H9 (cell line): Measurements from ENCODE around the gene ARL1. TPM values are rescaled to one million over a fixed set of nuclear protein-coding genes. Genes with fewer than 3 reads are reported as not detected.

ENCODE experiments used
- DNase-seq: peaks from one replicate; pipeline ENCODE4 v3.0.0-alpha.2; 2017
- H2AFZ ChIP-seq: one replicate; pipeline ENCODE4 v1.6.1; 2013; ENCODE audit warnings: mild to moderate bottlenecking, low read length, control low read depth, moderate library complexity
- H2AK5ac ChIP-seq: 2 replicates; pipeline ENCODE4 v1.6.1; 2013; ENCODE audit warnings: low read length, control low read depth, mixed read lengths; ENCODE audit not compliant: insufficient read length
- H2BK120ac ChIP-seq: one replicate; pipeline ENCODE4 v1.6.1; 2013; ENCODE audit warnings: low read depth, mild to moderate bottlenecking, low read length, control low read depth, inconsistent platforms; ENCODE audit not compliant: poor library complexity, severe bottlenecking
- H2BK12ac ChIP-seq: 2 replicates; pipeline ENCODE4 v1.6.1; 2013; ENCODE audit warnings: low read length, control low read depth, mixed read lengths, low read depth; ENCODE audit not compliant: insufficient read length
- H2BK15ac ChIP-seq: 2 replicates; pipeline ENCODE4 v1.6.1; 2013; ENCODE audit warnings: low read depth, low read length, control low read depth
- H2BK20ac ChIP-seq: one replicate; pipeline ENCODE4 v1.6.1; 2013; ENCODE audit warnings: low read depth, mild to moderate bottlenecking, low read length, control low read depth, inconsistent platforms; ENCODE audit not compliant: poor library complexity, severe bottlenecking
- H2BK5ac ChIP-seq: 2 replicates; pipeline ENCODE4 v1.6.1; 2013; ENCODE audit warnings: low read length, control low read depth, mixed read lengths; ENCODE audit not compliant: insufficient read length
- H3K14ac ChIP-seq: 2 replicates; pipeline ENCODE4 v1.6.1; 2013; ENCODE audit warnings: low read length, control low read depth; ENCODE audit not compliant: insufficient read depth
- H3K18ac ChIP-seq: 2 replicates; pipeline ENCODE4 v1.6.1; 2013; ENCODE audit warnings: low read depth, mild to moderate bottlenecking, mixed read lengths, low read length, control low read depth; ENCODE audit not compliant: insufficient read length
- H3K23ac ChIP-seq: 2 replicates; pipeline ENCODE4 v1.6.1; 2013; ENCODE audit warnings: low read length, control low read depth, mixed read lengths, low read depth; ENCODE audit not compliant: insufficient read length
- H3K23me2 ChIP-seq: 2 replicates; pipeline ENCODE4 v1.6.1; 2013; ENCODE audit warnings: low read depth, mild to moderate bottlenecking, mixed read lengths, low read length, control low read depth; ENCODE audit not compliant: insufficient read length, poor library complexity, severe bottlenecking
- H3K27ac ChIP-seq: 2 replicates; pipeline ENCODE4 v1.5.1; 2013; ENCODE audit warnings: low read length, control low read depth, mixed read lengths, low read depth; ENCODE audit not compliant: insufficient read length
- H3K27me3 ChIP-seq: 2 replicates; pipeline ENCODE4 v1.6.1; 2013; ENCODE audit warnings: low read length, control low read depth, inconsistent platforms; ENCODE audit not compliant: insufficient read depth
- H3K4ac ChIP-seq: 2 replicates; pipeline ENCODE4 v1.6.1; 2013; ENCODE audit warnings: low read depth, mild to moderate bottlenecking, control low read depth, inconsistent platforms, low read length, moderate library complexity
- H3K4me1 ChIP-seq: 2 replicates; pipeline ENCODE4 v1.6.1; 2013; ENCODE audit warnings: low read length, control low read depth, inconsistent platforms; ENCODE audit not compliant: insufficient read depth
- H3K4me2 ChIP-seq: 2 replicates; pipeline ENCODE4 v1.6.1; 2013; ENCODE audit warnings: low read length, control low read depth, mixed read lengths; ENCODE audit not compliant: insufficient read length, insufficient read depth
- H3K56ac ChIP-seq: 2 replicates; pipeline ENCODE4 v1.6.1; 2013; ENCODE audit warnings: low read depth, mild to moderate bottlenecking, mixed read lengths, low read length, control low read depth; ENCODE audit not compliant: insufficient read length
- H3K79me1 ChIP-seq: 2 replicates; pipeline ENCODE4 v1.6.1; 2013; ENCODE audit warnings: low read depth, mild to moderate bottlenecking, moderate library complexity, low read length, control low read depth, inconsistent platforms; ENCODE audit not compliant: insufficient read depth, poor library complexity, severe bottlenecking
- H3K79me2 ChIP-seq: 2 replicates; pipeline ENCODE4 v1.6.1; 2013; ENCODE audit warnings: low read length, control low read depth, inconsistent platforms; ENCODE audit not compliant: insufficient read depth
- H3K9ac ChIP-seq: 2 replicates; pipeline ENCODE4 v1.6.1; 2013; ENCODE audit warnings: low read length, control low read depth, mixed read lengths; ENCODE audit not compliant: insufficient read length; ENCODE audit errors: extremely low read depth
- H3K9me3 ChIP-seq: one replicate; pipeline ENCODE4 v1.6.1; 2013; ENCODE audit warnings: low read depth, low read length, inconsistent platforms; ENCODE audit not compliant: control insufficient read depth
- H3T11ph ChIP-seq: one replicate; pipeline ENCODE4 v1.6.1; 2013; ENCODE audit warnings: mild to moderate bottlenecking, low read length, control low read depth, inconsistent platforms
- H4K20me1 ChIP-seq: one replicate; pipeline ENCODE4 v1.6.1; 2013; ENCODE audit not compliant: control insufficient read depth, insufficient read length, insufficient read depth
- H4K5ac ChIP-seq: 2 replicates; pipeline ENCODE4 v1.6.1; 2013; ENCODE audit warnings: low read depth, mild to moderate bottlenecking, mixed read lengths, low read length, control low read depth; ENCODE audit not compliant: insufficient read length
- H4K8ac ChIP-seq: replicated peaks from 2 replicates; pipeline ENCODE4 v1.6.1; 2013; ENCODE audit warnings: low read length, control low read depth, mixed read lengths, low read depth; ENCODE audit not compliant: insufficient read length
- H4K91ac ChIP-seq: 2 replicates; pipeline ENCODE4 v1.6.1; 2013; ENCODE audit warnings: low read depth, mild to moderate bottlenecking, moderate library complexity, mixed read lengths, low read length, control low read depth; ENCODE audit not compliant: insufficient read length
- H3K27ac Mint-ChIP-seq, 3 experiments: 2 replicates in 2 of 3; 3 replicates in 1 of 3; pipeline ENCODE4 v1.8.0; 2020 to 2021; ENCODE audit warnings: mixed read lengths in 3 of 3, mild to moderate bottlenecking in 1 of 3, moderate library complexity in 1 of 3
- H3K27me3 Mint-ChIP-seq: 2 replicates; pipeline ENCODE4 v1.8.0; 2021; ENCODE audit warnings: low read depth, mild to moderate bottlenecking, moderate library complexity, mixed read lengths
- H3K36me3 Mint-ChIP-seq, 3 experiments: 2 replicates in 2 of 3; 3 replicates in 1 of 3; pipeline ENCODE4 v1.8.0; 2020 to 2021; ENCODE audit warnings: low read depth in 3 of 3, mixed read lengths in 3 of 3; ENCODE audit not compliant: insufficient read depth in 1 of 3
- H3K4me1 Mint-ChIP-seq, 2 experiments: 2 replicates each; pipeline ENCODE4 v1.8.0; 2020; ENCODE audit warnings: mixed read lengths in 2 of 2
- H3K4me3 Mint-ChIP-seq, 2 experiments: 2 replicates in 1 of 2; 3 replicates in 1 of 2; pipeline ENCODE4 v1.8.0; 2020 to 2021; ENCODE audit warnings: mild to moderate bottlenecking in 2 of 2, mixed read lengths in 2 of 2, moderate library complexity in 1 of 2
- H3K9me3 Mint-ChIP-seq, 2 experiments: 2 replicates in 1 of 2; 3 replicates in 1 of 2; pipeline ENCODE4 v1.8.0; 2020; ENCODE audit warnings: mild to moderate bottlenecking in 2 of 2, mixed read lengths in 2 of 2, moderate library complexity in 1 of 2
- CTCF ChIP-seq: fragments of 200-600 bp; sonication (generic); conservative IDR thresholded peaks from 3 replicates; pipeline ENCODE4 v1.8.0; 2021; ENCODE audit warnings: antibody characterized with exemption, mild to moderate bottlenecking
- WGBS: extraction: QIAGEN DNeasy Blood & Tissue Kit; methylation state at CpG from one replicate; pipeline ENCODE4 v1.1.7; 2013; ENCODE audit warnings: missing lambda C conversion rate, low lambda C conversion rate, mixed read lengths; ENCODE audit not compliant: insufficient read length; ENCODE audit errors: extremely low coverage; 5-methylcytosine and 5-hydroxymethylcytosine counted together
- total RNA-seq: library from RNA; stranded (reverse); gene quantifications from 2 replicates; pipeline ENCODE4 v1.2.1, GENCODE V29; 2021

The ARL1 gene
- total RNA-seq, 1 experiment from 2014 or later = 71.1 TPM

- no peaks in the 10 kb centered on the region for H3K27me3 ChIP-seq
- Mint-ChIP-seq H3K9me3 (no peaks in the 10 kb centered on the region), H3K27ac (no peak overlapping the region), H3K4me3 (no peak overlapping the region), H3K27me3 (no peaks in the 10 kb centered on the region), H3K4me1 (no peaks in the 10 kb centered on the region), H3K36me3 (peaks cover 24 to 86% (median 66%) of the 10 kb centered on the region in 3 experiments; a peak in 6 of 7 replicates)
- H3K56ac ChIP-seq = no peak overlapping the region
- H3T11ph ChIP-seq = no peak overlapping the region
- H4K8ac ChIP-seq = no peak overlapping the region
- H2BK12ac ChIP-seq = no peak overlapping the region
- H3K79me1 ChIP-seq = no peaks in the 10 kb centered on the region
- H3K4me2 ChIP-seq = no peak overlapping the region
- no peak overlapping the region for H4K91ac ChIP-seq
- H3K23ac ChIP-seq = no peak overlapping the region
- no peak overlapping the region for H2AK5ac ChIP-seq
- H2BK5ac ChIP-seq = no peak overlapping the region
- no CpG with 5 or more reads among the region's 1 CpG for WGBS
- H2BK20ac ChIP-seq = no peak overlapping the region
- H4K20me1 ChIP-seq = no peaks in the 10 kb centered on the region
- no peaks in the 10 kb centered on the region for H3K4me1 ChIP-seq
- no peaks in the 10 kb centered on the region for H3K9me3 ChIP-seq
- no peak overlapping the region for H3K14ac ChIP-seq
- no peak for TF ChIP-seq CTCF
- H4K5ac ChIP-seq = no peak overlapping the region
- no peak for DNase-seq
- no peak overlapping the region for H3K9ac ChIP-seq
- no peak overlapping the region for H2BK15ac ChIP-seq
- no peak overlapping the region for H2AFZ ChIP-seq
- H3K27ac ChIP-seq = no peak overlapping the region
- H2BK120ac ChIP-seq = no peak overlapping the region
- H3K18ac ChIP-seq = no peak overlapping the region
- H3K4ac ChIP-seq = no peak overlapping the region
- no peaks in the 10 kb centered on the region for H3K23me2 ChIP-seq
- H3K79me2 ChIP-seq = no peaks in the 10 kb centered on the region
These were observed 35.1 kb downstream of the ARL1 start for GRCh38 chr12:101372431-101372830.
